Testis (tissue), 2 donors: ENCODE data around the gene TSHZ1.

Experiments
- POLR2A ChIP-seq: fragments of 450-650 bp; IDR thresholded peaks from one replicate; pipeline ENCODE4 v1.6.1; 2017; ENCODE audit warnings: antibody characterized with exemption, mild to moderate bottlenecking, moderate library complexity
- TF ChIP-seq, protein P1 (sequence below), 3 experiments: fragments of 450-650 bp in 2 of 3; fragments of 200-600 bp in 1 of 3; sonication (generic) in 1 of 3; IDR thresholded peaks; one replicate each; pipeline ENCODE4 v1.5.1; 2016 to 2019; ENCODE audit warnings: antibody characterized with exemption in 3 of 3, mild to moderate bottlenecking in 2 of 3, moderate library complexity in 1 of 3

DNA sequence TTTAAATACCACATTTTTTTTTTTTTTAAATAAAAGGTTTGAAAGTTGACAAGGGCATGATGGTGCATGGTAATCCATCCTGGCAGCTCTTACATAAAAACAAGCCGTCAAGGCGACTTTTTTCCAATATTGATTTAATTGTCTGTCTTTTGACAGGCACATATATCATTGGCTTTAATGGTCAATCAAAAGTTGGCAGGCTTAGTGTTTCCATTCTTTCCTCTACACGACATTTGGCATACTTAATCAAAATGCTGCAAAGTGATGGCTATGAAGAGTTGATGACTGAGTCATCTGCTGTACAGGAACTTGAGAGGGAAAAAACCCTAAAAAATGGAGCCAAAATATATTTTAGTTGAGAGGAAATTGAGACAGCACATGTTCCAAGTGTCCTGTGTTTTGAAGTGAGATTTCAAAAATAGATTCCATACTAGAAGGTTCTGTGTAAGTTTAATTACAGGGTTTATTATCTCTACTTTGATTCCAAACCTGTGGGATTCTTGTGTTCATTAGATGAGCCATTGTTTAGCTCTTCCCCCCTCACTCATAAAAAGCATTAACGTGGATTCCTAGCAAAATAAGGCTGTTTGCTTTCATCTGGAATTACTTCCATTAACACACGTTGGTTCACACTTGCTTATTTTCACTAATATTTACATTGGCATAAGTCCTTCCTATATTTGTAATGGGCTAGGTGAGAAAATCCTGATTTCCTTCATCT is 3.2 kb downstream of the TSHZ1 start:
- TF ChIP-seq, protein P1, sequence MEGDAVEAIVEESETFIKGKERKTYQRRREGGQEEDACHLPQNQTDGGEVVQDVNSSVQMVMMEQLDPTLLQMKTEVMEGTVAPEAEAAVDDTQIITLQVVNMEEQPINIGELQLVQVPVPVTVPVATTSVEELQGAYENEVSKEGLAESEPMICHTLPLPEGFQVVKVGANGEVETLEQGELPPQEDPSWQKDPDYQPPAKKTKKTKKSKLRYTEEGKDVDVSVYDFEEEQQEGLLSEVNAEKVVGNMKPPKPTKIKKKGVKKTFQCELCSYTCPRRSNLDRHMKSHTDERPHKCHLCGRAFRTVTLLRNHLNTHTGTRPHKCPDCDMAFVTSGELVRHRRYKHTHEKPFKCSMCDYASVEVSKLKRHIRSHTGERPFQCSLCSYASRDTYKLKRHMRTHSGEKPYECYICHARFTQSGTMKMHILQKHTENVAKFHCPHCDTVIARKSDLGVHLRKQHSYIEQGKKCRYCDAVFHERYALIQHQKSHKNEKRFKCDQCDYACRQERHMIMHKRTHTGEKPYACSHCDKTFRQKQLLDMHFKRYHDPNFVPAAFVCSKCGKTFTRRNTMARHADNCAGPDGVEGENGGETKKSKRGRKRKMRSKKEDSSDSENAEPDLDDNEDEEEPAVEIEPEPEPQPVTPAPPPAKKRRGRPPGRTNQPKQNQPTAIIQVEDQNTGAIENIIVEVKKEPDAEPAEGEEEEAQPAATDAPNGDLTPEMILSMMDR (IDR thresholded peaks at IDR 0.05) = no peak
- no peak for TF ChIP-seq POLR2A
